Astrocyte of the hippocampus (primary cell): ENCODE results near the gene FGD2.
A peak's percentile ranks its signal among the peaks of the same experiment; 100 is the strongest.

Source experiments
- DNase-seq: peaks from one replicate; pipeline ENCODE4 v3.0.0; 2011; ENCODE audit warnings: low read depth, low spot score

FGD2 gene

GRCh38 chr6:37005061-37005810 lies at the start of gene FGD2:
Gene FGD2, plus strand, starts transcription at chr6:37005655. Its CDS starts 163 bp downstream, at chr6:37005818.
- DNase-seq = no peak

GRCh38 chr6:36955671-36956445 lies 49.6 kb upstream of the FGD2 start:
- DNase-seq = peak; percentile 43

GRCh38 chr6:36956446-36956820 lies 49.0 kb upstream of the FGD2 start:
- no peak for DNase-seq

GRCh38 chr6:36957773-36958271 lies 47.6 kb upstream of the FGD2 start:
- DNase-seq = no peak

- no peak for DNase-seq
These were observed 46.5 kb upstream of the FGD2 start for GRCh38 chr6:36958775-36959554.

- no peak for DNase-seq
These were observed 45.8 kb upstream of the FGD2 start for GRCh38 chr6:36959555-36960250.

- no peak for DNase-seq
These were observed 43.7 kb upstream of the FGD2 start for GRCh38 chr6:36961441-36962435.

GRCh38 chr6:36962874-36963273 lies 42.6 kb upstream of the FGD2 start:
- DNase-seq = peak; percentile 34

GRCh38 chr6:36963451-36964290 lies 41.8 kb upstream of the FGD2 start:
- peak; percentile 41 for DNase-seq

- no peak for DNase-seq
These were observed 41.1 kb upstream of the FGD2 start for GRCh38 chr6:36964349-36964748.

- no peak for DNase-seq
These were observed 40.5 kb upstream of the FGD2 start for GRCh38 chr6:36964908-36965307.

GRCh38 chr6:36967301-36967700 lies 38.2 kb upstream of the FGD2 start:
- no peak for DNase-seq

GRCh38 chr6:36967757-36968156 lies 37.7 kb upstream of the FGD2 start:
- DNase-seq = no peak

- DNase-seq = no peak
These were observed 37.0 kb upstream of the FGD2 start for GRCh38 chr6:36968266-36968977.

GRCh38 chr6:36969240-36969691 lies 36.2 kb upstream of the FGD2 start:
- DNase-seq = no peak

GRCh38 chr6:36969988-36970891 lies 35.2 kb upstream of the FGD2 start:
- DNase-seq = no peak
